SK-N-SH treated with all-trans-retinoic acid at 6 μM for 48 hours (cell line): Measurements from ENCODE around the gene SERGEF.

ENCODE experiments used
- ATAC-seq: fragments of 200-7000 bp; cut with Tn5 transposase; 3 replicates; pipeline ENCODE4 v1.9.1; 2020; ENCODE audit warnings: mild to moderate bottlenecking, moderate library complexity
- ARNTL ChIP-seq: fragments of 450-650 bp; formaldehyde crosslinking; IDR thresholded peaks from 2 replicates; pipeline ENCODE4 v1.5.0; 2020; ENCODE audit warnings: low read depth, mild to moderate bottlenecking, moderate library complexity, borderline replicate concordance
- BACH2 ChIP-seq: fragments of 250-450 bp; sonication (Bioruptor Pico); IDR thresholded peaks from 2 replicates; pipeline ENCODE4 v1.9.0; 2021; ENCODE audit warnings: mild to moderate bottlenecking, borderline replicate concordance
- CREB5 ChIP-seq: fragments of 250-450 bp; sonication (Bioruptor Pico); IDR thresholded peaks from 2 replicates; pipeline ENCODE4 v1.5.1; 2020; ENCODE audit warnings: low read depth, mild to moderate bottlenecking, moderate library complexity
- CSDC2 ChIP-seq: fragments of 250-450 bp; sonication (Bioruptor Pico); IDR thresholded peaks from 2 replicates; pipeline ENCODE4 v1.5.0; 2020; ENCODE audit warnings: mild to moderate bottlenecking, moderate library complexity
- CSRNP3 ChIP-seq: fragments of 250-450 bp; sonication (Bioruptor Pico); IDR thresholded peaks from 2 replicates; pipeline ENCODE4 v1.5.1; 2021; ENCODE audit warnings: mild to moderate bottlenecking, moderate library complexity
- ESRRG ChIP-seq: fragments of 250-450 bp; sonication (Bioruptor Pico); IDR thresholded peaks from 2 replicates; pipeline ENCODE4 v1.6.1; 2021; ENCODE audit warnings: mild to moderate bottlenecking
- GLIS3 ChIP-seq: fragments of 250-450 bp; sonication (Bioruptor Pico); IDR thresholded peaks from 2 replicates; pipeline ENCODE4 v1.5.0; 2020; ENCODE audit warnings: mild to moderate bottlenecking, moderate library complexity
- OSR1 ChIP-seq: fragments of 250-450 bp; sonication (Bioruptor Pico); IDR thresholded peaks from 2 replicates; pipeline ENCODE4 v1.8.0; 2022; ENCODE audit warnings: moderate library complexity, mild to moderate bottlenecking, inconsistent platforms
- PATZ1 ChIP-seq: fragments of 250-450 bp; sonication (Bioruptor Pico); IDR thresholded peaks from 2 replicates; pipeline ENCODE4 v1.8.0; 2020; ENCODE audit warnings: mild to moderate bottlenecking, moderate library complexity, borderline replicate concordance
- POU6F1 ChIP-seq: fragments of 250-450 bp; sonication (Bioruptor Pico); IDR thresholded peaks from 2 replicates; pipeline ENCODE4 v1.8.0; 2021; ENCODE audit warnings: low read depth, mild to moderate bottlenecking, moderate library complexity, borderline replicate concordance
- PPARA ChIP-seq: fragments of 250-450 bp; sonication (Bioruptor Pico); IDR thresholded peaks from 2 replicates; pipeline ENCODE4 v1.5.0; 2020; ENCODE audit warnings: mild to moderate bottlenecking, borderline replicate concordance
- RARB ChIP-seq: fragments of 250-450 bp; sonication (Bioruptor Pico); IDR thresholded peaks from 2 replicates; pipeline ENCODE4 v1.8.0; 2021; ENCODE audit warnings: mild to moderate bottlenecking, moderate library complexity
- TOX ChIP-seq: fragments of 250-450 bp; sonication (Bioruptor Pico); IDR thresholded peaks from 2 replicates; pipeline ENCODE4 v1.8.0; 2021; ENCODE audit warnings: mild to moderate bottlenecking, moderate library complexity, borderline replicate concordance
- TSHZ2 ChIP-seq: fragments of 250-450 bp; sonication (Bioruptor Pico); IDR thresholded peaks from 2 replicates; pipeline ENCODE4 v1.5.0; 2020; ENCODE audit warnings: mild to moderate bottlenecking, moderate library complexity
- ZC3H10 ChIP-seq: fragments of 250-450 bp; sonication (Bioruptor Pico); IDR thresholded peaks from 2 replicates; pipeline ENCODE4 v1.5.1; 2021; ENCODE audit warnings: mild to moderate bottlenecking, moderate library complexity
- ZFP3 ChIP-seq: fragments of 250-450 bp; sonication (Bioruptor Pico); IDR thresholded peaks from 2 replicates; pipeline ENCODE4 v1.5.0; 2020; ENCODE audit warnings: mild to moderate bottlenecking, moderate library complexity
- ZFP30 ChIP-seq: fragments of 450-650 bp; formaldehyde crosslinking; IDR thresholded peaks from 2 replicates; pipeline ENCODE4 v1.5.0; 2022; ENCODE audit warnings: mild to moderate bottlenecking, moderate library complexity
- ZNF565 ChIP-seq: fragments of 450-650 bp; formaldehyde crosslinking; conservative IDR thresholded peaks from 2 replicates; pipeline ENCODE4 v1.5.0; 2020; ENCODE audit warnings: low read depth, mild to moderate bottlenecking, moderate library complexity
- ZNF70 ChIP-seq: fragments of 450-650 bp; formaldehyde crosslinking; IDR thresholded peaks from 2 replicates; pipeline ENCODE4 v1.5.0; 2020; ENCODE audit warnings: mild to moderate bottlenecking, moderate library complexity
- ZNF8 ChIP-seq: fragments of 450-650 bp; formaldehyde crosslinking; IDR thresholded peaks from 2 replicates; pipeline ENCODE4 v1.5.0; 2020; ENCODE audit warnings: mild to moderate bottlenecking, moderate library complexity

The SERGEF gene

GRCh38 chr11:17934194-17934593 lies 78.7 kb downstream of the SERGEF start:
- ATAC-seq: no peak
- TF ChIP-seq OSR1 (CRISPR knock-in tag): no peak
- TF ChIP-seq CREB5 (CRISPR knock-in tag): no peak
- no peak for TF ChIP-seq ZC3H10
- TF ChIP-seq PPARA (CRISPR knock-in tag): no peak
- no peak for TF ChIP-seq CSRNP3
- TF ChIP-seq ARNTL (CRISPR knock-in tag): no peak

- no peak for TF ChIP-seq ESRRG (CRISPR knock-in tag)
- no peak for TF ChIP-seq ZC3H10
- no peak for TF ChIP-seq TOX
- TF ChIP-seq RARB (CRISPR knock-in tag): no peak
- TF ChIP-seq ZFP3: no peak
- TF ChIP-seq ZNF70 (CRISPR knock-in tag): no peak
- TF ChIP-seq CSRNP3: no peak
- TF ChIP-seq BACH2 (CRISPR knock-in tag): no peak
- no peak for TF ChIP-seq CSDC2 (CRISPR knock-in tag)
- no peak for ATAC-seq
Measured at GRCh38 chr11:17933708-17934107, 79.1 kb downstream of the SERGEF start.

- ATAC-seq: no peak
- TF ChIP-seq RARB (CRISPR knock-in tag) (no peak), ZNF565 (CRISPR knock-in tag) (no peak), POU6F1 (CRISPR knock-in tag) (no peak), GLIS3 (CRISPR knock-in tag) (no peak), PPARA (CRISPR knock-in tag) (no peak), ZFP30 (CRISPR knock-in tag) (no peak), ZNF8 (CRISPR knock-in tag) (no peak)
- TF ChIP-seq, all 23 proteins: peak for 0
Measured at GRCh38 chr11:17932472-17932871, 80.4 kb downstream of the SERGEF start.

GRCh38 chr11:17931595-17931994 lies 81.3 kb downstream of the SERGEF start:
- ATAC-seq: no peak
- TF ChIP-seq ESRRG (CRISPR knock-in tag): no peak
- TF ChIP-seq GLIS3 (CRISPR knock-in tag): no peak
- no peak for TF ChIP-seq ZNF565 (CRISPR knock-in tag)
- no peak for TF ChIP-seq PATZ1 (CRISPR knock-in tag)
- TF ChIP-seq CREB5 (CRISPR knock-in tag): no peak
- TF ChIP-seq TOX: no peak
- no peak for TF ChIP-seq POU6F1 (CRISPR knock-in tag)
- TF ChIP-seq TSHZ2 (CRISPR knock-in tag): no peak
- TF ChIP-seq BACH2 (CRISPR knock-in tag): no peak
- no peak for TF ChIP-seq ZFP3
- no peak for TF ChIP-seq CSRNP3
- TF ChIP-seq CSDC2 (CRISPR knock-in tag): no peak
